ENCODE measurements around the gene DDX23.

- TF ChIP-seq, protein P1, sequence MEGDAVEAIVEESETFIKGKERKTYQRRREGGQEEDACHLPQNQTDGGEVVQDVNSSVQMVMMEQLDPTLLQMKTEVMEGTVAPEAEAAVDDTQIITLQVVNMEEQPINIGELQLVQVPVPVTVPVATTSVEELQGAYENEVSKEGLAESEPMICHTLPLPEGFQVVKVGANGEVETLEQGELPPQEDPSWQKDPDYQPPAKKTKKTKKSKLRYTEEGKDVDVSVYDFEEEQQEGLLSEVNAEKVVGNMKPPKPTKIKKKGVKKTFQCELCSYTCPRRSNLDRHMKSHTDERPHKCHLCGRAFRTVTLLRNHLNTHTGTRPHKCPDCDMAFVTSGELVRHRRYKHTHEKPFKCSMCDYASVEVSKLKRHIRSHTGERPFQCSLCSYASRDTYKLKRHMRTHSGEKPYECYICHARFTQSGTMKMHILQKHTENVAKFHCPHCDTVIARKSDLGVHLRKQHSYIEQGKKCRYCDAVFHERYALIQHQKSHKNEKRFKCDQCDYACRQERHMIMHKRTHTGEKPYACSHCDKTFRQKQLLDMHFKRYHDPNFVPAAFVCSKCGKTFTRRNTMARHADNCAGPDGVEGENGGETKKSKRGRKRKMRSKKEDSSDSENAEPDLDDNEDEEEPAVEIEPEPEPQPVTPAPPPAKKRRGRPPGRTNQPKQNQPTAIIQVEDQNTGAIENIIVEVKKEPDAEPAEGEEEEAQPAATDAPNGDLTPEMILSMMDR (IDR thresholded peaks at IDR 0.05): no peak
- TF ChIP-seq POLR2AphosphoS5 (IDR thresholded peaks at IDR 0.05): no peak
- no peak for TF ChIP-seq POLR2A (IDR thresholded peaks at IDR 0.05)
- TF ChIP-seq EP300 (IDR thresholded peaks at IDR 0.05): no peak
Observed at GRCh38 chr12:48880647-48881046, 28.7 kb upstream of the DDX23 start.

All from upper lobe of left lung (tissue), 4 donors.